A673 (cell line): ENCODE results near the gene TSR3. TPM values are rescaled to one million over a fixed set of nuclear protein-coding genes. Genes with fewer than 3 reads are reported as not detected.

Experiments
- BruUV-seq: library from RNA; stranded (reverse); fragments of 400-500 nt; replicated peaks from 2 replicates; lab custom pipeline; 2021; lab: Mats Ljungman, UMichigan
- CTCF ChIA-PET: fragments of 300-600 bp; sonication (Branson Sonifier 250); formaldehyde crosslinking; loops from one replicate; lab custom pipeline; 2022; ENCODE audit warnings: antibody characterized with exemption; lab: Charles Lee
- POLR2A ChIA-PET: fragments of 300-600 bp; sonication (Branson Sonifier 250); formaldehyde crosslinking; loops from one replicate; lab custom pipeline; 2022; ENCODE audit warnings: antibody characterized with exemption; ENCODE audit not compliant: low non-redundant PET; lab: Charles Lee
- DNase-seq: peaks from one replicate; pipeline ENCODE4 v3.0.0-alpha.2; 2015; ENCODE audit warnings: low spot score
- H3K27ac ChIP-seq: fragments of 200-600 bp; sonication (generic); 2 replicates; pipeline ENCODE4 v1.5.1; 2016; ENCODE audit warnings: mixed run types, low read depth, mild to moderate bottlenecking, mixed read lengths, antibody characterized with exemption, low read length; ENCODE audit not compliant: poor library complexity, severe bottlenecking
- H3K27me3 ChIP-seq: fragments of 200-600 bp; sonication (generic); replicated peaks from 2 replicates; pipeline ENCODE4 v1.6.1; 2017; ENCODE audit warnings: mixed run types, low read depth, mild to moderate bottlenecking, mixed read lengths, antibody characterized with exemption, low read length; ENCODE audit not compliant: insufficient read depth, poor library complexity
- H3K36me3 ChIP-seq: fragments of 200-600 bp; sonication (generic); 2 replicates; pipeline ENCODE4 v1.6.1; 2016; ENCODE audit warnings: mixed run types, mild to moderate bottlenecking, mixed read lengths, antibody characterized with exemption, low read length; ENCODE audit not compliant: insufficient read depth, poor library complexity, severe bottlenecking
- H3K4me1 ChIP-seq: fragments of 200-600 bp; sonication (generic); 2 replicates; pipeline ENCODE4 v1.6.1; 2017; ENCODE audit warnings: mixed run types, mild to moderate bottlenecking, mixed read lengths, antibody characterized with exemption, low read length; ENCODE audit not compliant: insufficient read depth, poor library complexity, severe bottlenecking
- H3K4me3 ChIP-seq: fragments of 200-600 bp; sonication (generic); 2 replicates; pipeline ENCODE4 v1.5.1; 2016; ENCODE audit warnings: low read depth, mixed run types, mild to moderate bottlenecking, mixed read lengths, low read length; ENCODE audit not compliant: poor library complexity, severe bottlenecking
- H3K9me3 ChIP-seq: fragments of 200-600 bp; sonication (generic); 2 replicates; pipeline ENCODE4 v1.6.1; 2016; ENCODE audit warnings: mixed run types, low read depth, mild to moderate bottlenecking, mixed read lengths, antibody characterized with exemption, low read length; ENCODE audit not compliant: poor library complexity, severe bottlenecking
- CTCF ChIP-seq: fragments of 300-800, 200-600 bp; sonication (generic); conservative IDR thresholded peaks from 2 replicates; pipeline ENCODE4 v1.5.1; 2017; ENCODE audit warnings: low read depth, mild to moderate bottlenecking, antibody characterized with exemption, low read length, moderate library complexity, mixed read lengths
- EZH2 ChIP-seq: fragments of 200-600 bp; sonication (generic); IDR thresholded peaks from 2 replicates; pipeline ENCODE4 v1.6.1; 2017; ENCODE audit warnings: borderline replicate concordance, low read depth, mild to moderate bottlenecking, mixed read lengths, antibody characterized with exemption, low read length; ENCODE audit not compliant: poor library complexity, severe bottlenecking
- intact Hi-C: fragments of 100-400 bp; cut with micrococcal nuclease; formaldehyde crosslinking; loops from one replicate; pipeline ENCODE4 v1.10.0; 2022; ENCODE audit not compliant: unreplicated experiment
- total RNA-seq: library from RNA; stranded (reverse); gene quantifications from 2 replicates; pipeline ENCODE4 v1.2.3, GENCODE V29; 2021

The TSR3 gene
- total RNA-seq, 1 experiment from 2014 or later: 57.2 TPM

DNA sequence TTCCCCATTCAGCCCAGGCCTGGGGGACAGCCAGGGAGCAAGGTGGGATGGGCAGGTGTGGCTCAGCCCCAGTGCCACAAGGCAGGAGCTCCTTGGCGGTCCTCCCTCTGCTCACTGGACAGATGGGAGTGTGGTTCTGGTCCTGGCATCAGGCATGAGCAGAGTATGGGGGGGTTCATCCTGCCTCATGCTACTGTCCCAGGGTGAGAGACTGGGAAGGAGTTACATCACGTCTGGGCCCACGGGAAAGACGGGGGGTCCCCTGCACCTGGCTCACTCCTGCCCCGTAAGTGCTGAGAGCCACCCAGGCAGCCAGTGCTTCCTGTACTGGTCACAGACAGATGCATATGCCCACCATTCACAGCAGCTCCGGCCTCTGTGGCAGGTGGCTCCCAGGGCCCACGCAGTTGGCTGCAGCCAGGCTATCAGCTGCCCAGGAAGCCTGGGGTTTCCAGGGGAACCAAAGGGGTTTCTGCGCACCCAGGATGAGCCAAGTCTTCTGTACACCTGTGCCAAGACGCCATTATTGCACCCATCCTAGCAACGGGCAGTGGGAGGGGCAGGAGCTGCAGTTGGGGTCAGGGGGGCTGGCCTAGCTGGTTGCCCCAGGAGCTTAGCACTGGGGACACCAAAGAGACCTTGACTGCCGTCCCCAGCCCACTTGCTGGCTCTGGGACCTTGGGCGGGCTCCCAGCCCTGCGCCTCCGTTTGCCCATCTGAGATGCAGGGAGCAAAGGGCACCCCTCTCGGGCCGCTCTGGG lies 16.3 kb downstream of the TSR3 start:
- DNase-seq: no peak
- intact Hi-C loops: no loop called here
- POLR2A ChIA-PET: no interaction called here
- H3K4me3 ChIP-seq: no peak overlapping the region
- H3K9me3 ChIP-seq: no peaks in the 10 kb centered on the region
- no peaks in the 10 kb centered on the region for H3K36me3 ChIP-seq
- CTCF ChIA-PET: no interaction called here
- peaks cover 15% of the 10 kb centered on the region for H3K4me1 ChIP-seq
- no TSS peak for BruUV-seq
- no peak overlapping the region for H3K27ac ChIP-seq
- peaks cover 56% of the 10 kb centered on the region for H3K27me3 ChIP-seq
- TF ChIP-seq CTCF: no peak
- TF ChIP-seq EZH2: no peak

DNA sequence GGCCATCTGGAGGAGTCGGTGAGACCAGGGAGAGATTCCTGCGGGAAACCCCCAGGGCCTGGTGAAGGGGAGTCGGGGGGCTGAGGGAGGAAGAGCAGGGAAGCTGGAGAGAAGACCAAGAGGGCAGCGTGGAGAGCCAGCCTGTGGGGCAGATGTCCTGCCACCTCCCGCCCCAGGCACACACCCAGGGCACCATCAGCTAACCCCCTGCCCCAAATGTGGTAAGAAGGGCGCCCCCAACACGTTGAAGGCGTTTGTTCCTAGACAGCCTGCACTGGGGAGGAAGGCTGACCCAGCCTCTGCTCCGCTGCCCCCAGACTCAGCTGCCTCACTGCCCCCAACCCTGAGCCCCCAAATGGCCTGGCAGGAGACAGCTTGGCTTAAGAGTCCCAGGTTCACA lies 16.9 kb downstream of the TSR3 start:
- CTCF ChIA-PET: no interaction called here
- no TSS peak for BruUV-seq
- POLR2A ChIA-PET: no interaction called here

DNA sequence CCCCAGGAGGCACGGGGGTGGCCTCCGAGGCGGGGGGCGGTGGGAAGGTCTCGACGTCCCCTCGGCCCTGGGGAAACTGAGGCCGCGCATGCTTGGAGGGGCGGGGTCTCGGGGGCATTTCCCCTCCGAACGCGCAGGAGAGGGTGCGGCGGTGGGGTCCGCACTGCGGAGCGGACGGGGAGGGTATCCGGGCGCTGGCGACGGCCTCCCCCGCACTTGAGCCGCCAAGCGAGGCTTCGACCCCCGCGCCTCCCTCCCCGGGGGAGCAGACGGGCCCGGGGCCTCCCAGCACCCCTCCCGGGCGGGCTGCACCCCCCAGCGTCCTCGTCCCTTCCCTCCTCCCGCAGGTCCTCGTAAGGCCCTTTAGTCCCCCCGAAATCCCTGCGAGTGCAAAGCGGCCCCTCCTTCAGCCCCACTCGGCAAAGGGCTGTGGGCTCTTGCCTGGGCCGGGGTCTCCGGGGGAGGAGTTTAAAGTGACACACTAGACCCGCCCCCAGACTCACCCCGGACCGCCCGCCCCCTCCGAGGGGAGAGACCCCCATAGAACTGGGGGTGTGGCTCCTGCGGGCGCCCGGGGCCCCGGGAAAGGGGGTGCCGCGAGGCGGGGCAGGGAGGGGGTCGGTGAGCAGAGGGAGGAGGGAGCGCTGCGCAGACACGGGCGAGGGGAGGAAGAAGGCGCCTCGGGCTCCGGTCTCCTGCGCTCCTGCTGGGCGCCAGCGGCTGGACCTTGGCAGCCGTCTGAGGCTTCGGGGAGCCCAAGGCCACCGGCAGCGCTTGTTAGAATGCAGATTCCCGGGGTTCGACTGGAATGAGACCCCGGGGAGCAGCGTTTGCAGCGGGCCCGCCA lies 17.6 kb downstream of the TSR3 start:
- no peak for DNase-seq
- Histone ChIP-seq H3K4me3 (peak overlapping the region; percentile 41), H3K27me3 (peaks cover 56% of the 10 kb centered on the region), H3K27ac (no peak overlapping the region), H3K9me3 (no peaks in the 10 kb centered on the region), H3K36me3 (no peaks in the 10 kb centered on the region), H3K4me1 (peaks cover 15% of the 10 kb centered on the region)
- TF ChIP-seq CTCF (no peak), EZH2 (no peak)
- ChIA-PET POLR2A (no interaction called here), CTCF (no interaction called here)
- BruUV-seq: no TSS peak
- intact Hi-C loops: no loop called here

More for the DNA sequence above, 16.9 kb downstream of the TSR3 start:
- Histone ChIP-seq H3K4me3 (peak overlapping the region; percentile 41), H3K4me1 (peaks cover 15% of the 10 kb centered on the region), H3K9me3 (no peaks in the 10 kb centered on the region), H3K36me3 (no peaks in the 10 kb centered on the region), H3K27ac (no peak overlapping the region), H3K27me3 (peaks cover 56% of the 10 kb centered on the region)
- no peak for DNase-seq
- intact Hi-C loops: no loop called here
- TF ChIP-seq EZH2 (no peak), CTCF (no peak)
